Subcutaneous adipose tissue (tissue), 4 donors: ENCODE results near the gene IGF2BP3. TPM values are rescaled to one million over a fixed set of nuclear protein-coding genes. Genes with fewer than 3 reads are reported as not detected.

Experiments
- total RNA-seq, 4 donors: library from RNA; depleted of rRNA; stranded (reverse); fragments of >200 nt; gene quantifications; one replicate each; pipeline ENCODE4 v1.1.0, GENCODE V29; 2016
- TF ChIP-seq, protein P1 (sequence below): fragments of 450-650 bp; IDR thresholded peaks from one replicate; pipeline ENCODE4 v1.5.1; 2016; ENCODE audit warnings: low read depth, mild to moderate bottlenecking, control low read depth, antibody characterized with exemption, moderate library complexity

The IGF2BP3 gene
- total RNA-seq, 4 donors from 2014 or later = 0.94 to 3.6 (median 1.8) TPM

DNA sequence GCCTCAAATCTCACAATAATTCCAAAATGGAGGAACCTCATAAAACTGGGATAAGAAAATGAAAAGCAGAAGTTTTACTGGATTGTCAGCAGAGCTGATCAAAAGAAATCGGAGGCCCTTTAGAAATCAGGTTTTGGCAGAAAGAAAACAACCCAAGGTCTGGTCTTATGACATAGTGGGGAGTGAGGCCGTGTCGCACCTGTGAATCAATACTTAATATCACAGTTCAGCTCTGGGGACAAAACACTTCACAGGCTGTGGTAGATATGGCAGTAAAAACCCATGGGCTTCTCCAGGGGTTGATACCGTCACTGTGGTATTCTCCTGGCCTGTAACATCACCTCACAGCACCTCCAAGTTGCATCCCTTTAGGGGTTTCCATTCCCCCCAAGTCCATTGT lies 177.7 kb downstream of the IGF2BP3 start:
- TF ChIP-seq, protein P1, sequence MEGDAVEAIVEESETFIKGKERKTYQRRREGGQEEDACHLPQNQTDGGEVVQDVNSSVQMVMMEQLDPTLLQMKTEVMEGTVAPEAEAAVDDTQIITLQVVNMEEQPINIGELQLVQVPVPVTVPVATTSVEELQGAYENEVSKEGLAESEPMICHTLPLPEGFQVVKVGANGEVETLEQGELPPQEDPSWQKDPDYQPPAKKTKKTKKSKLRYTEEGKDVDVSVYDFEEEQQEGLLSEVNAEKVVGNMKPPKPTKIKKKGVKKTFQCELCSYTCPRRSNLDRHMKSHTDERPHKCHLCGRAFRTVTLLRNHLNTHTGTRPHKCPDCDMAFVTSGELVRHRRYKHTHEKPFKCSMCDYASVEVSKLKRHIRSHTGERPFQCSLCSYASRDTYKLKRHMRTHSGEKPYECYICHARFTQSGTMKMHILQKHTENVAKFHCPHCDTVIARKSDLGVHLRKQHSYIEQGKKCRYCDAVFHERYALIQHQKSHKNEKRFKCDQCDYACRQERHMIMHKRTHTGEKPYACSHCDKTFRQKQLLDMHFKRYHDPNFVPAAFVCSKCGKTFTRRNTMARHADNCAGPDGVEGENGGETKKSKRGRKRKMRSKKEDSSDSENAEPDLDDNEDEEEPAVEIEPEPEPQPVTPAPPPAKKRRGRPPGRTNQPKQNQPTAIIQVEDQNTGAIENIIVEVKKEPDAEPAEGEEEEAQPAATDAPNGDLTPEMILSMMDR = no peak

GRCh38 chr7:23291957-23292560 lies 178.2 kb downstream of the IGF2BP3 start:
- TF ChIP-seq, protein P1 = no peak

DNA sequence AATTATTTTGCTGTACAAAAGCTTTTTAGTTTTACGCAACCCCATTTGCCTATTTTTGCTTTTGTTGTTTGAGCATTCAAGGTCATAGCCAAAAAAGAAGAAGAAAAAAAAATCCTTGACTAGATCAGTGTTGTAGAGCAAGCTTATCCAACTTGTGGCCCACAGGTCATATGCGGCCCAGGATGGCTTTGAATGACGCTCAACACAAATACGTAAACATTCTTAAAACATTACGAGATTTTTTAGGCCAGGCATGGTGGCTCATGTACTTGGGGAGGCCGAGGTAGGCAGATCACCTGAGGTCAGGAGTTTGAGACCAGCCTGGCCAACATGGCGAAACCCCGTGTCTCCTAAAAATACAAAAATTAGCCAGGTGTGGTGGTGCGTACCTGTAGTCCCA lies 179.3 kb downstream of the IGF2BP3 start:
- TF ChIP-seq, protein P1 = no peak

DNA sequence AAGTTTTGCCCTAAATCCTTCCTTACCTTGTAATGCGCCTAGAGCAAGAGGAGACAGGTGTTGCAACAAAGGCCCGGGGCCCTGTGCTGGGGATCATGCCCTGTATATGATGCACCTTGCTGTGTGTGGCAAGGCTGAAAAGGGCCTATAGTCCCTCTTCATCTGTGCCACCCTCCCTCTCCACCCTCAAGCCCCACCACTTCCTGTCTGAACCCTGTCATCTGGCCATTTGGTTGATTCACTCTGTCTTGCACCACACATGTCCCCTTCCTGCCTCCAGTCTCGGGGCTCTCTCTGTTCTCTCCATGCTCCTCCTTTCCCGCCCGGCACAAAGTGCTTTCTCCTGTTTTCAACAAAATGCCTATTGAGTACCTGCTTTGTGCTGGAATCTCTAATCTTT lies 182.7 kb downstream of the IGF2BP3 start:
- TF ChIP-seq, protein P1 = no peak

GRCh38 chr7:23285657-23286646 lies 184.3 kb downstream of the IGF2BP3 start:
- TF ChIP-seq, protein P1 = no peak

- TF ChIP-seq, protein P1 = no peak
Observed at GRCh38 chr7:23284871-23285270, 185.4 kb downstream of the IGF2BP3 start.

DNA sequence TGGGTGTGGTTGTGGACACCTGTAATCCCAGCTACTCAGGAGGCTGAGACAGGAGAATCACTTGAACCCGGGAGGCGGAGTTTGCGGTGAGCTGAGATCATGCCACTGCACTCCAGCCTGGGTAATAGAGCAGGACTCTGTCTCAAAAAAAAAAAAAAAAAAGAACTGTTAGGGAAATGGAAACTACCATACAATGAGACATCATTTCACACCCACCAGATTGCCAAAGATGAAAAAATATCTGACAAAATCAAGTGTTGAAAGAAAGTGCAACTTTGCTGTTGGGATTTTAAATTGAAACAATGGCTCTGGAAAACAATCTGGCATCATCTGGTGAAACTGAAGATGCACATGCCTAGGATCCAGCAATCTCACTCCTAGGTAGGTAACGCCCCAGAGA lies 187.2 kb downstream of the IGF2BP3 start:
- TF ChIP-seq, protein P1 = no peak
